SK-N-SH (cell line): ENCODE results near the gene TPRG1. TPM values are rescaled to one million over a fixed set of nuclear protein-coding genes. Genes with fewer than 3 reads are reported as not detected.

ENCODE experiments used
- CTCF ChIA-PET: fragments of 300-600, 350-600 bp; formaldehyde crosslinking; extraction: SDS; loops from one replicate; lab custom pipeline; 2021; lab: Yijun Ruan, JAX
- POLR2A ChIA-PET: fragments of 350-600 bp; sonication (Branson Sonifier 250); formaldehyde crosslinking; extraction: SDS; loops from one replicate; lab custom pipeline; 2020; ENCODE audit warnings: antibody characterized with exemption, inconsistent platforms; lab: Yijun Ruan, JAX
- DNase-seq: peaks from one replicate; pipeline ENCODE4 v3.0.0; 2012
- H2AFZ ChIP-seq: fragments of 200-600 bp; sonication (generic); 2 replicates; pipeline ENCODE4 v1.8.1; 2016; ENCODE audit warnings: antibody characterized with exemption, mild to moderate bottlenecking, low read depth
- H3F3A ChIP-seq: fragments of 200-600 bp; sonication (generic); replicated peaks from 2 replicates; pipeline ENCODE3; 2016; ENCODE audit warnings: antibody characterized with exemption, mild to moderate bottlenecking; ENCODE audit not compliant: insufficient read depth
- H3K27ac ChIP-seq, 2 experiments: fragments of 200-500 bp in 1 of 2; fragments of 200-600 bp in 1 of 2; sonication (Bioruptor generic) in 1 of 2; sonication (generic), shearing (Covaris generic) in 1 of 2; 2 replicates each; pipeline versions ENCODE4 v1.5.1 to v1.6.1; 2014 to 2016; ENCODE audit warnings: low read depth in 2 of 2, inconsistent platforms in 1 of 2, low read length in 1 of 2, mild to moderate bottlenecking in 1 of 2, mixed read lengths in 1 of 2
- H3K27me3 ChIP-seq: fragments of 200-600 bp; sonication (generic), shearing (Covaris generic); 2 replicates; pipeline ENCODE4 v1.6.1; 2016; ENCODE audit warnings: mixed run types; ENCODE audit not compliant: insufficient read depth
- H3K36me3 ChIP-seq, 2 experiments: fragments of 200-500 bp in 1 of 2; fragments of 200-600 bp in 1 of 2; sonication (Bioruptor generic) in 1 of 2; sonication (generic) in 1 of 2; replicated peaks in 1 of 2; 2 replicates each; pipeline versions ENCODE3 to v1.5.1; 2014 to 2016; ENCODE audit warnings: low read length in 1 of 2, mild to moderate bottlenecking in 1 of 2; ENCODE audit not compliant: insufficient read depth in 2 of 2, control insufficient read depth in 1 of 2
- H3K4me1 ChIP-seq, 2 experiments: fragments of 200-500 bp in 1 of 2; fragments of 200-600 bp in 1 of 2; sonication (Bioruptor generic) in 1 of 2; sonication (generic), shearing (Covaris generic) in 1 of 2; 2 replicates each; pipeline versions ENCODE4 v1.5.1 to v1.6.1; 2014 to 2016; ENCODE audit warnings: low read depth in 1 of 2, low read length in 1 of 2, mixed run types in 1 of 2; ENCODE audit not compliant: insufficient read depth in 2 of 2, control insufficient read depth in 1 of 2
- H3K4me2 ChIP-seq: fragments of 200-600 bp; sonication (generic), shearing (Covaris generic); 2 replicates; pipeline ENCODE4 v1.6.1; 2017; ENCODE audit warnings: mixed run types
- H3K4me3 ChIP-seq, 2 experiments: fragments of 200-500 bp in 1 of 2; fragments of 200-600 bp in 1 of 2; sonication (Bioruptor generic) in 1 of 2; sonication (generic), shearing (Covaris generic) in 1 of 2; 2 replicates each; pipeline versions ENCODE4 v1.5.1 to v1.8.1; 2014 to 2016; ENCODE audit warnings: low read depth in 2 of 2, inconsistent platforms in 1 of 2, low read length in 1 of 2, mild to moderate bottlenecking in 1 of 2, mixed read lengths in 1 of 2, moderate library complexity in 1 of 2
- H3K79me2 ChIP-seq: fragments of 200-600 bp; sonication (generic); 2 replicates; pipeline ENCODE4 v1.8.1; 2017; ENCODE audit warnings: mild to moderate bottlenecking; ENCODE audit not compliant: insufficient read depth
- H3K9ac ChIP-seq: fragments of 200-600 bp; sonication (generic); 2 replicates; pipeline ENCODE4 v1.6.1; 2017; ENCODE audit warnings: mixed run types
- H3K9me2 ChIP-seq: fragments of 200-600 bp; sonication (generic); 2 replicates; pipeline ENCODE4 v1.6.1; 2017; ENCODE audit warnings: mixed run types
- H3K9me3 ChIP-seq: fragments of 200-600 bp; sonication (generic); 2 replicates; pipeline ENCODE4 v1.6.1; 2017; ENCODE audit warnings: mixed run types, mild to moderate bottlenecking, moderate library complexity
- H4K20me1 ChIP-seq: fragments of 200-600 bp; sonication (generic); 2 replicates; pipeline ENCODE4 v1.6.1; 2017; ENCODE audit warnings: mild to moderate bottlenecking, mixed run types; ENCODE audit not compliant: insufficient read depth
- CHD2 ChIP-seq: fragments of 150-350 bp; IDR thresholded peaks from 2 replicates; pipeline ENCODE4 v1.6.1; 2018; ENCODE audit warnings: low read length; ENCODE audit not compliant: partially characterized antibody
- ELF1 ChIP-seq: IDR thresholded peaks from 2 replicates; pipeline ENCODE4 v1.4.0; 2012
- EZH2phosphoT487 ChIP-seq: fragments of 200-600 bp; sonication (generic); IDR thresholded peaks from 2 replicates; pipeline ENCODE4 v1.6.1; 2017; ENCODE audit warnings: low read depth, mixed run types, mild to moderate bottlenecking, antibody characterized with exemption, moderate library complexity, borderline replicate concordance
- FOXM1 ChIP-seq: IDR thresholded peaks from 2 replicates; pipeline ENCODE4 v1.4.0; 2012; ENCODE audit warnings: low read depth, mild to moderate bottlenecking
- GABPA ChIP-seq: IDR thresholded peaks from 2 replicates; pipeline ENCODE4 v1.4.0; 2012; ENCODE audit warnings: low read depth, mild to moderate bottlenecking
- GATA2 ChIP-seq: sonication (generic); formaldehyde crosslinking; IDR thresholded peaks from 2 replicates; pipeline ENCODE4 v1.5.0; 2020; ENCODE audit warnings: mild to moderate bottlenecking, missing genetic modification reagents
- NRF1 ChIP-seq: IDR thresholded peaks from 2 replicates; pipeline ENCODE4 v1.6.1; 2012; ENCODE audit warnings: low read depth, mild to moderate bottlenecking, low read length
- RCOR1 ChIP-seq: fragments of 150-350 bp; IDR thresholded peaks from 2 replicates; pipeline ENCODE4 v1.6.1; 2017; ENCODE audit warnings: antibody characterized with exemption, low read length
- REST ChIP-seq: IDR thresholded peaks from 2 replicates; pipeline ENCODE4 v1.6.1; 2012; ENCODE audit warnings: mild to moderate bottlenecking, low read depth, low read length, moderate library complexity
- RXRA ChIP-seq: IDR thresholded peaks from 2 replicates; pipeline ENCODE4 v1.4.0; 2012; ENCODE audit warnings: low read depth, mild to moderate bottlenecking, borderline replicate concordance
- TCF12 ChIP-seq: IDR thresholded peaks from 2 replicates; pipeline ENCODE4 v1.4.0; 2012
- TEAD4 ChIP-seq: IDR thresholded peaks from 2 replicates; pipeline ENCODE4 v1.4.0; 2012; ENCODE audit warnings: mild to moderate bottlenecking, borderline replicate concordance; ENCODE audit not compliant: insufficient read depth
- ZBTB33 ChIP-seq: IDR thresholded peaks from 2 replicates; pipeline ENCODE4 v1.4.0; 2012; ENCODE audit warnings: low read depth, borderline replicate concordance
- WGBS: methylation state at CpG from one replicate; pipeline ENCODE4 v1.1.6; 2017; ENCODE audit warnings: low lambda C conversion rate; 5-methylcytosine and 5-hydroxymethylcytosine counted together
- polyA plus RNA-seq, 3 experiments: library from polyadenylated mRNA; depleted of rRNA; stranded (reverse); fragments of >200 nt; gene quantifications; 2 replicates each; pipeline ENCODE4 v1.2.3, GENCODE V29; 2012

Gene TPRG1
- polyA plus RNA-seq, 1 of the 3 experiments (the other 2 are of a cell fraction) = 0.64 TPM

- Histone ChIP-seq H3K27me3 (no peaks in the 10 kb centered on the region), H3K27ac (no peak overlapping the region), H3K9me2 (no peaks in the 10 kb centered on the region), H3K9ac (no peak overlapping the region), H3K9me3 (no peaks in the 10 kb centered on the region), H3K4me1 (no peaks in the 10 kb centered on the region), H3K4me2 (no peak overlapping the region), H3K79me2 (no peaks in the 10 kb centered on the region), H4K20me1 (no peaks in the 10 kb centered on the region), H2AFZ (no peak overlapping the region), H3K4me3 (no peak overlapping the region), H3K36me3 (no peaks in the 10 kb centered on the region), H3F3A (peaks cover 7% of the 10 kb centered on the region)
- no peak for DNase-seq
- WGBS = 18% methylated on average over 7 of the region's 7 CpGs
- TF ChIP-seq REST (no peak), GABPA (no peak), RXRA (no peak), TCF12 (no peak), CHD2 (no peak), ELF1 (no peak), TEAD4 (no peak), EZH2phosphoT487 (no peak), GATA2 (CRISPR knock-in tag) (no peak), NRF1 (no peak), ZBTB33 (no peak)
- CTCF ChIA-PET = interaction anchor here (1.2 kb wide), 1 partner anchor 8 kb away, joined by 3 read pairs; no protein-coding TSS in a partner anchor
- POLR2A ChIA-PET = no interaction called here
Measured at GRCh38 chr3:189170559-189170958, 1.2 kb upstream of the TPRG1 start.

- no peaks in the 10 kb centered on the region for H4K20me1 ChIP-seq
- H3K79me2 ChIP-seq = no peaks in the 10 kb centered on the region
- H2AFZ ChIP-seq = no peak overlapping the region
- peaks cover 7% of the 10 kb centered on the region for H3F3A ChIP-seq
- no peaks in the 10 kb centered on the region for H3K27me3 ChIP-seq
- ChIA-PET CTCF (interaction anchor here (0.8 to 1.1 kb wide), 2 partner anchors 24 to 1433 kb away, joined by 3 read pairs; no protein-coding TSS in a partner anchor), POLR2A (no interaction called here)
- H3K27ac ChIP-seq = no peak overlapping the region
- TF ChIP-seq FOXM1 (no peak), EZH2phosphoT487 (no peak), RCOR1 (no peak), GATA2 (CRISPR knock-in tag) (no peak)
- no peaks in the 10 kb centered on the region for H3K9me3 ChIP-seq
- H3K4me1 ChIP-seq = no peaks in the 10 kb centered on the region
- H3K36me3 ChIP-seq = no peaks in the 10 kb centered on the region
- WGBS = 17% methylated on average over 8 of the region's 8 CpGs
- H3K9ac ChIP-seq = no peak overlapping the region
- 0 out of 2 replicates have a peak overlapping the region, but pooled peaks have one; percentile 31 for H3K4me2 ChIP-seq
- H3K4me3 ChIP-seq = no peak overlapping the region
- DNase-seq = no peak
- H3K9me2 ChIP-seq = no peaks in the 10 kb centered on the region
Measured at GRCh38 chr3:189172668-189173419, 1.1 kb downstream of the TPRG1 start.
